Stimulated activated CD4-positive, alpha-beta T cell treated with anti-CD3 and anti-CD28 coated beads, Interleukin-1b, Interleukin-23, amount 100 ng/mL, for 24 hours (primary cell): ENCODE results near the gene MACROH2A2.
"Not testable (repeated sequence)": the region's sequence is repeated elsewhere in the genome, so short reads cannot be mapped to it uniquely, and the experiment has no call there.

Source experiments
- DNase-seq, 4 experiments: peaks; one replicate each; pipeline ENCODE4 v3.0.0-alpha.2; 2020; ENCODE audit warnings: low read depth in 4 of 4, low spot score in 1 of 4

MACROH2A2 gene

GRCh38 chr10:70147259-70147625, 94.6 kb downstream of the MACROH2A2 start:
- no peak for DNase-seq

GRCh38 chr10:70148516-70148915, 95.9 kb downstream of the MACROH2A2 start:
- no peak for DNase-seq

- no peak for DNase-seq
Observed at GRCh38 chr10:70155255-70155838, 102.7 kb downstream of the MACROH2A2 start.

GRCh38 chr10:70158113-70158512, 105.5 kb downstream of the MACROH2A2 start:
- DNase-seq, result no peak

GRCh38 chr10:70159366-70159765, 106.7 kb downstream of the MACROH2A2 start:
- not testable (repeated sequence) for DNase-seq

GRCh38 chr10:70160798-70161197, 108.2 kb downstream of the MACROH2A2 start:
- no peak for DNase-seq
